ENCODE measurements around the gene ABL1. TPM values are rescaled to one million over a fixed set of nuclear protein-coding genes. Genes with fewer than 3 reads are reported as not detected.
"Not testable (repeated sequence)": the region's sequence is repeated elsewhere in the genome, so short reads cannot be mapped to it uniquely, and the experiment has no call there.

ABL1 gene
- total RNA-seq, 2 donors from 2014 or later, result 34.9 to 35.8 TPM

- H3K27me3 Mint-ChIP-seq; H3K36me3 Mint-ChIP-seq (ENCODE audit: low read depth); H3K4me3 Mint-ChIP-seq; ATAC-seq; H3K27ac Mint-ChIP-seq; H3K9me3 ChIP-seq (ENCODE audit: control insufficient read depth, low read length, poor library complexity, severe bottlenecking); DNase-seq: not testable (repeated sequence)
- peaks cover 12% of the 10 kb centered on the region for H3K4me1 Mint-ChIP-seq
These were observed 13.5 kb downstream of the ABL1 start for GRCh38 chr9:130848514-130848913.

- no peaks in the 10 kb centered on the region for H3K36me3 Mint-ChIP-seq (ENCODE audit: low read depth)
- DNase-seq, result no peak
- no peak overlapping the region for H3K27ac Mint-ChIP-seq
- no peaks in the 10 kb centered on the region for H3K27me3 Mint-ChIP-seq
- H3K9me3 ChIP-seq (ENCODE audit: control insufficient read depth, low read length, poor library complexity, severe bottlenecking), result no peaks in the 10 kb centered on the region
- peaks cover 4% of the 10 kb centered on the region for H3K4me1 Mint-ChIP-seq
- H3K4me3 Mint-ChIP-seq, result no peak overlapping the region
- no peak for ATAC-seq
These were observed 14.3 kb downstream of the ABL1 start for GRCh38 chr9:130849356-130849755.

- H3K9me3 ChIP-seq (ENCODE audit: control insufficient read depth, low read length, poor library complexity, severe bottlenecking), result no peaks in the 10 kb centered on the region
- no peaks in the 10 kb centered on the region for H3K27me3 Mint-ChIP-seq
- H3K27ac Mint-ChIP-seq, result no peak overlapping the region
- DNase-seq, result no peak
- H3K4me1 Mint-ChIP-seq, result peaks cover 6% of the 10 kb centered on the region
- ATAC-seq, result no peak
- no peak overlapping the region for H3K4me3 Mint-ChIP-seq
- H3K36me3 Mint-ChIP-seq (ENCODE audit: low read depth), result peaks cover 3% of the 10 kb centered on the region
These were observed 17.7 kb downstream of the ABL1 start for GRCh38 chr9:130852801-130853200.

GRCh38 chr9:130854092-130854491, 19.0 kb downstream of the ABL1 start:
- H3K4me3 Mint-ChIP-seq, result no peak overlapping the region
- H3K9me3 ChIP-seq (ENCODE audit: control insufficient read depth, low read length, poor library complexity, severe bottlenecking), result no peaks in the 10 kb centered on the region
- no peaks in the 10 kb centered on the region for H3K27me3 Mint-ChIP-seq
- peaks cover 3% of the 10 kb centered on the region for H3K36me3 Mint-ChIP-seq (ENCODE audit: low read depth)
- ATAC-seq, result no peak
- no peak for DNase-seq
- H3K4me1 Mint-ChIP-seq, result peaks cover 6% of the 10 kb centered on the region
- H3K27ac Mint-ChIP-seq, result no peak overlapping the region

- no peak overlapping the region for H3K27ac Mint-ChIP-seq
- no peak for DNase-seq
- no peak for ATAC-seq
- peaks cover 4% of the 10 kb centered on the region for H3K4me1 Mint-ChIP-seq
- no peak overlapping the region for H3K4me3 Mint-ChIP-seq
- H3K9me3 ChIP-seq (ENCODE audit: control insufficient read depth, low read length, poor library complexity, severe bottlenecking), result no peaks in the 10 kb centered on the region
- no peaks in the 10 kb centered on the region for H3K27me3 Mint-ChIP-seq
- peaks cover 3% of the 10 kb centered on the region for H3K36me3 Mint-ChIP-seq (ENCODE audit: low read depth)
These were observed 19.8 kb downstream of the ABL1 start for GRCh38 chr9:130854835-130855234.

- Mint-ChIP-seq H3K4me3 (no peak overlapping the region), H3K36me3 (ENCODE audit: low read depth) (peaks cover 3% of the 10 kb centered on the region), H3K27me3 (no peaks in the 10 kb centered on the region), H3K4me1 (peaks cover 2% of the 10 kb centered on the region), H3K27ac (no peak overlapping the region)
- no peaks in the 10 kb centered on the region for H3K9me3 ChIP-seq (ENCODE audit: control insufficient read depth, low read length, poor library complexity, severe bottlenecking)
- no peak for DNase-seq
- no peak for ATAC-seq
These were observed 21.4 kb downstream of the ABL1 start for GRCh38 chr9:130856474-130856873.

- Mint-ChIP-seq H3K27me3 (no peaks in the 10 kb centered on the region), H3K36me3 (ENCODE audit: low read depth) (peaks cover 3% of the 10 kb centered on the region), H3K4me1 (peaks cover 5% of the 10 kb centered on the region), H3K27ac (no peak overlapping the region), H3K4me3 (no peak overlapping the region)
- ATAC-seq (no peak), DNase-seq (no peak)
- no peaks in the 10 kb centered on the region for H3K9me3 ChIP-seq (ENCODE audit: control insufficient read depth, low read length, poor library complexity, severe bottlenecking)
These were observed 23.0 kb downstream of the ABL1 start for GRCh38 chr9:130857864-130858738.

GRCh38 chr9:130858739-130859705, 24.0 kb downstream of the ABL1 start:
- peaks cover 5% of the 10 kb centered on the region for H3K4me1 Mint-ChIP-seq
- H3K27ac Mint-ChIP-seq, result peak overlapping the region; percentile 24
- no peak overlapping the region for H3K4me3 Mint-ChIP-seq
- ATAC-seq (no peak), DNase-seq (no peak)
- no peaks in the 10 kb centered on the region for H3K27me3 Mint-ChIP-seq
- peaks cover 3% of the 10 kb centered on the region for H3K36me3 Mint-ChIP-seq (ENCODE audit: low read depth)
- no peaks in the 10 kb centered on the region for H3K9me3 ChIP-seq (ENCODE audit: control insufficient read depth, low read length, poor library complexity, severe bottlenecking)

GRCh38 chr9:130860458-130861316, 25.6 kb downstream of the ABL1 start:
- DNase-seq (no peak), ATAC-seq (no peak)
- H3K36me3 Mint-ChIP-seq (ENCODE audit: low read depth), result peaks cover 3% of the 10 kb centered on the region
- no peaks in the 10 kb centered on the region for H3K27me3 Mint-ChIP-seq
- H3K27ac Mint-ChIP-seq, result no peak overlapping the region
- no peak overlapping the region for H3K4me3 Mint-ChIP-seq
- no peaks in the 10 kb centered on the region for H3K9me3 ChIP-seq (ENCODE audit: control insufficient read depth, low read length, poor library complexity, severe bottlenecking)
- peaks cover 5% of the 10 kb centered on the region for H3K4me1 Mint-ChIP-seq

GRCh38 chr9:130861372-130862180, 26.5 kb downstream of the ABL1 start:
- H3K36me3 Mint-ChIP-seq (ENCODE audit: low read depth), result peaks cover 3% of the 10 kb centered on the region
- H3K4me3 Mint-ChIP-seq, result no peak overlapping the region
- ATAC-seq (no peak), DNase-seq (no peak)
- no peaks in the 10 kb centered on the region for H3K27me3 Mint-ChIP-seq
- H3K4me1 Mint-ChIP-seq, result peaks cover 8% of the 10 kb centered on the region
- H3K27ac Mint-ChIP-seq, result no peak overlapping the region
- H3K9me3 ChIP-seq (ENCODE audit: control insufficient read depth, low read length, poor library complexity, severe bottlenecking), result no peaks in the 10 kb centered on the region

- DNase-seq, result no peak
- ATAC-seq, result no peak
- Mint-ChIP-seq H3K27me3 (no peaks in the 10 kb centered on the region), H3K4me3 (no peak overlapping the region), H3K27ac (peak overlapping the region; percentile 14), H3K4me1 (peaks cover 8% of the 10 kb centered on the region), H3K36me3 (ENCODE audit: low read depth) (peaks cover 3% of the 10 kb centered on the region)
- H3K9me3 ChIP-seq (ENCODE audit: control insufficient read depth, low read length, poor library complexity, severe bottlenecking), result no peaks in the 10 kb centered on the region
These were observed 27.2 kb downstream of the ABL1 start for GRCh38 chr9:130862217-130862616.

GRCh38 chr9:130862747-130863146, 27.7 kb downstream of the ABL1 start:
- H3K9me3 ChIP-seq (ENCODE audit: control insufficient read depth, low read length, poor library complexity, severe bottlenecking), result no peaks in the 10 kb centered on the region
- H3K27ac Mint-ChIP-seq, result peak overlapping the region; percentile 14
- H3K4me3 Mint-ChIP-seq, result no peak overlapping the region
- DNase-seq (no peak), ATAC-seq (no peak)
- H3K4me1 Mint-ChIP-seq, result peaks cover 7% of the 10 kb centered on the region
- H3K36me3 Mint-ChIP-seq (ENCODE audit: low read depth), result no peaks in the 10 kb centered on the region
- no peaks in the 10 kb centered on the region for H3K27me3 Mint-ChIP-seq
